Stimulated activated CD4-positive, alpha-beta T cell treated with anti-CD3 and anti-CD28 coated beads, Interleukin-12 subunit alpha, Interleukin-12 subunit beta, amount 100 ng/mL, for 24 hours (primary cell): ENCODE measurements around the gene ACOXL.
A peak's percentile ranks its signal among the peaks of the same experiment; 100 is the strongest.

Source experiments
- DNase-seq, 2 experiments: peaks; one replicate each; pipeline ENCODE4 v3.0.0-alpha.2; 2020; ENCODE audit warnings: low read depth in 2 of 2

ACOXL gene

GRCh38 chr2:111113838-111114237 is 381.5 kb downstream of the ACOXL start:
- DNase-seq = no peak

- DNase-seq = no peak
These were observed 383.8 kb downstream of the ACOXL start for GRCh38 chr2:111116011-111116746.

- DNase-seq = peak; percentile 34 to 51
These were observed 384.6 kb downstream of the ACOXL start for GRCh38 chr2:111116843-111117597.

GRCh38 chr2:111117598-111118480 is 385.5 kb downstream of the ACOXL start:
- DNase-seq = peak in 1 of 2 experiments; percentile 45

- no peak for DNase-seq
These were observed 386.2 kb downstream of the ACOXL start for GRCh38 chr2:111118481-111118980.

- peak in 1 of 2 experiments; percentile 20 for DNase-seq
These were observed 386.8 kb downstream of the ACOXL start for GRCh38 chr2:111118981-111119821.

GRCh38 chr2:111119822-111120252 is 387.5 kb downstream of the ACOXL start:
- no peak for DNase-seq

GRCh38 chr2:111120253-111121027 is 388.1 kb downstream of the ACOXL start, which contains the start of gene BCL2L11:
Gene BCL2L11, plus strand, starts transcription at chr2:111120914. Its CDS starts 2,832 bp downstream, at chr2:111123746.
- DNase-seq = peak; percentile 84 to 85

- DNase-seq = peak; percentile 21 to 35
These were observed 388.9 kb downstream of the ACOXL start for GRCh38 chr2:111121028-111121827.

GRCh38 chr2:111121828-111122630 is 389.7 kb downstream of the ACOXL start:
- DNase-seq = peak; percentile 60 to 70

GRCh38 chr2:111122631-111123421 is 390.5 kb downstream of the ACOXL start:
- peak in 1 of 2 experiments; percentile 20 for DNase-seq

- no peak for DNase-seq
These were observed 391.4 kb downstream of the ACOXL start for GRCh38 chr2:111123751-111124150.

- no peak for DNase-seq
These were observed 394.2 kb downstream of the ACOXL start for GRCh38 chr2:111126581-111126980.

- DNase-seq = no peak
These were observed 395.0 kb downstream of the ACOXL start for GRCh38 chr2:111127351-111127750.

GRCh38 chr2:111128096-111128495 is 395.7 kb downstream of the ACOXL start:
- no peak for DNase-seq

GRCh38 chr2:111133603-111134002 is 401.2 kb downstream of the ACOXL start:
- no peak for DNase-seq

- DNase-seq = no peak
These were observed 401.7 kb downstream of the ACOXL start for GRCh38 chr2:111134055-111134454.
